SH-SY5Y (cell line): ENCODE measurements around the gene MARCHF11.

Experiments
- GATA2 ChIP-seq: IDR thresholded peaks from 2 replicates; pipeline ENCODE4 v1.6.1; 2011; ENCODE audit warnings: mild to moderate bottlenecking, low read depth, low read length
- GATA3 ChIP-seq: IDR thresholded peaks from 2 replicates; pipeline ENCODE4 v1.6.1; 2011; ENCODE audit warnings: low read depth, mild to moderate bottlenecking, low read length, moderate library complexity

- TF ChIP-seq GATA3 (no peak), GATA2 (no peak)
Measured at GRCh38 chr5:16178745-16179372, 732 bp downstream of the MARCHF11 start.
